Activated T-helper 9 cell treated with anti-CD3 and anti-CD28 coated beads, Interleukin-2, amount 50 U/mL, for 16 hours (primary cell): ENCODE data around the gene MED13.
"Not testable (repeated sequence)": the region's sequence is repeated elsewhere in the genome, so short reads cannot be mapped to it uniquely, and the experiment has no call there.

Experiments used
- DNase-seq: peaks from one replicate; pipeline ENCODE4 v3.0.0-alpha.2; 2020; ENCODE audit warnings: low read depth

Gene MED13

GRCh38 chr17:62090021-62090824 is 25.1 kb upstream of the MED13 start:
- DNase-seq, result no peak

GRCh38 chr17:62089334-62089733 is 24.3 kb upstream of the MED13 start:
- DNase-seq, result no peak

- no peak for DNase-seq
These were observed 21.7 kb upstream of the MED13 start for GRCh38 chr17:62086737-62087136.

- DNase-seq, result no peak
These were observed 20.7 kb upstream of the MED13 start for GRCh38 chr17:62085511-62086408.

GRCh38 chr17:62084585-62084984 is 19.5 kb upstream of the MED13 start:
- DNase-seq, result no peak

GRCh38 chr17:62083651-62084050 is 18.6 kb upstream of the MED13 start:
- no peak for DNase-seq

- no peak for DNase-seq
These were observed 15.6 kb upstream of the MED13 start for GRCh38 chr17:62080647-62081046.

GRCh38 chr17:62078009-62078408 is 12.9 kb upstream of the MED13 start:
- no peak for DNase-seq

GRCh38 chr17:62076864-62077788 is 12.0 kb upstream of the MED13 start:
- no peak for DNase-seq

- no peak for DNase-seq
These were observed 10.3 kb upstream of the MED13 start for GRCh38 chr17:62075308-62075815.

GRCh38 chr17:62073993-62074392 is 8.9 kb upstream of the MED13 start:
- no peak for DNase-seq

GRCh38 chr17:62072855-62073254 is 7.8 kb upstream of the MED13 start:
- DNase-seq, result not testable (repeated sequence)

- DNase-seq, result no peak
These were observed 5.8 kb upstream of the MED13 start for GRCh38 chr17:62070900-62071299.

GRCh38 chr17:62067165-62068145 is 2.4 kb upstream of the MED13 start:
- no peak for DNase-seq

- DNase-seq, result peak; percentile 98
These were observed 762 bp upstream of the MED13 start for GRCh38 chr17:62065611-62066468.

GRCh38 chr17:62064029-62064790 is 868 bp downstream of the MED13 start:
- no peak for DNase-seq

GRCh38 chr17:62062944-62063343 is 2.1 kb downstream of the MED13 start:
- DNase-seq, result no peak

- DNase-seq, result no peak
These were observed 2.8 kb downstream of the MED13 start for GRCh38 chr17:62062302-62062701.

- DNase-seq, result no peak
These were observed 5.7 kb downstream of the MED13 start for GRCh38 chr17:62059414-62059813.
